ENCODE data around the gene UGT1A10.

DNA sequence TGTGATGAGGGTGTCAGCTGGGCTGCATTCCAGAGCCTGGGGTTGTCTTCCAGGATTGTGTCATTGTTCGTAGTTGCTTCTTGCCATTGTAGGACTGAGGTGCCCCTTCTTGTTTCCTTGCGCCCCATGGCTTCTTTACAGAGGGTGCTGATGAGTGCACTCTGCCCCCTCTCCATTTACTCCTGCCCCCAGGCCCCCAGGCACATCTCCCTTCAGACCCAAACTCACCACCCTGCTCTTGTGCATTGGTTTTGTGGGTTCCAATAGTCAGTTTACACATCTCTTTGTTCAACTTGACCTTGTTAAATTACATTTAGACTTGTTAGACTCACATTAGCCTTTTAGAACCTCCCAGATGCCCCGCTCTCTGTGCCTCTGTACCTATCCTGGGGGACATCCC lies 184.9 kb downstream of the UGT1A10 start:
- TF ChIP-seq, protein P1, sequence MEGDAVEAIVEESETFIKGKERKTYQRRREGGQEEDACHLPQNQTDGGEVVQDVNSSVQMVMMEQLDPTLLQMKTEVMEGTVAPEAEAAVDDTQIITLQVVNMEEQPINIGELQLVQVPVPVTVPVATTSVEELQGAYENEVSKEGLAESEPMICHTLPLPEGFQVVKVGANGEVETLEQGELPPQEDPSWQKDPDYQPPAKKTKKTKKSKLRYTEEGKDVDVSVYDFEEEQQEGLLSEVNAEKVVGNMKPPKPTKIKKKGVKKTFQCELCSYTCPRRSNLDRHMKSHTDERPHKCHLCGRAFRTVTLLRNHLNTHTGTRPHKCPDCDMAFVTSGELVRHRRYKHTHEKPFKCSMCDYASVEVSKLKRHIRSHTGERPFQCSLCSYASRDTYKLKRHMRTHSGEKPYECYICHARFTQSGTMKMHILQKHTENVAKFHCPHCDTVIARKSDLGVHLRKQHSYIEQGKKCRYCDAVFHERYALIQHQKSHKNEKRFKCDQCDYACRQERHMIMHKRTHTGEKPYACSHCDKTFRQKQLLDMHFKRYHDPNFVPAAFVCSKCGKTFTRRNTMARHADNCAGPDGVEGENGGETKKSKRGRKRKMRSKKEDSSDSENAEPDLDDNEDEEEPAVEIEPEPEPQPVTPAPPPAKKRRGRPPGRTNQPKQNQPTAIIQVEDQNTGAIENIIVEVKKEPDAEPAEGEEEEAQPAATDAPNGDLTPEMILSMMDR (IDR thresholded peaks at IDR 0.05), result no peak
- no peak for TF ChIP-seq POLR2A (IDR thresholded peaks at IDR 0.05)

Data from vagina (tissue), 2 donors.